Neural progenitor cell (in vitro differentiated cells): ENCODE results near the gene GRID1.

Experiments used
- EZH2 ChIP-seq: fragments of 200-600 bp; sonication (generic); IDR thresholded peaks from 2 replicates; pipeline ENCODE4 v1.6.1; 2017; ENCODE audit warnings: antibody characterized with exemption, mild to moderate bottlenecking, moderate library complexity
- TF ChIP-seq, protein P1 (sequence below): fragments of 200-600 bp; sonication (generic); IDR thresholded peaks from 2 replicates; pipeline ENCODE4 v1.5.1; 2017; ENCODE audit warnings: antibody characterized with exemption, mild to moderate bottlenecking

GRCh38 chr10:86287966-86288579, 78.5 kb downstream of the GRID1 start:
- TF ChIP-seq, protein P1, sequence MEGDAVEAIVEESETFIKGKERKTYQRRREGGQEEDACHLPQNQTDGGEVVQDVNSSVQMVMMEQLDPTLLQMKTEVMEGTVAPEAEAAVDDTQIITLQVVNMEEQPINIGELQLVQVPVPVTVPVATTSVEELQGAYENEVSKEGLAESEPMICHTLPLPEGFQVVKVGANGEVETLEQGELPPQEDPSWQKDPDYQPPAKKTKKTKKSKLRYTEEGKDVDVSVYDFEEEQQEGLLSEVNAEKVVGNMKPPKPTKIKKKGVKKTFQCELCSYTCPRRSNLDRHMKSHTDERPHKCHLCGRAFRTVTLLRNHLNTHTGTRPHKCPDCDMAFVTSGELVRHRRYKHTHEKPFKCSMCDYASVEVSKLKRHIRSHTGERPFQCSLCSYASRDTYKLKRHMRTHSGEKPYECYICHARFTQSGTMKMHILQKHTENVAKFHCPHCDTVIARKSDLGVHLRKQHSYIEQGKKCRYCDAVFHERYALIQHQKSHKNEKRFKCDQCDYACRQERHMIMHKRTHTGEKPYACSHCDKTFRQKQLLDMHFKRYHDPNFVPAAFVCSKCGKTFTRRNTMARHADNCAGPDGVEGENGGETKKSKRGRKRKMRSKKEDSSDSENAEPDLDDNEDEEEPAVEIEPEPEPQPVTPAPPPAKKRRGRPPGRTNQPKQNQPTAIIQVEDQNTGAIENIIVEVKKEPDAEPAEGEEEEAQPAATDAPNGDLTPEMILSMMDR, result no peak
- no peak for TF ChIP-seq EZH2
